Peyer's patch (tissue), 4 donors: ENCODE measurements around the gene ADAMTSL2.

Source experiments
- CTCF ChIP-seq, 6 experiments: fragments of 450-650 bp in 4 of 6; fragments of 200-600 bp in 2 of 6; sonication (generic) in 1 of 6; IDR thresholded peaks; one replicate each; pipeline ENCODE4 v1.5.1; 2017 to 2019; ENCODE audit warnings: antibody characterized with exemption in 6 of 6, mild to moderate bottlenecking in 3 of 6, moderate library complexity in 1 of 6
- POLR2A ChIP-seq, 2 donors: fragments of 450-650 bp; IDR thresholded peaks; one replicate each; pipeline ENCODE4 v1.5.1; 2017; ENCODE audit warnings: antibody characterized with exemption in 2 of 2, mild to moderate bottlenecking in 2 of 2, moderate library complexity in 2 of 2

GRCh38 chr9:133606708-133607025, 72.2 kb downstream of the ADAMTSL2 start:
- TF ChIP-seq POLR2A (IDR thresholded peaks at IDR 0.05), result no peak
- no peak for TF ChIP-seq CTCF (IDR thresholded peaks at IDR 0.05)
